GM23338 (cell line): Measurements from ENCODE around the gene MARK3. TPM values are rescaled to one million over a fixed set of nuclear protein-coding genes. Genes with fewer than 3 reads are reported as not detected.

ENCODE experiments used
- ATAC-seq: fragments of 200-7000 bp; cut with Tn5 transposase; 3 replicates; pipeline ENCODE4 v1.9.1; 2020
- DNase-seq: peaks from one replicate; pipeline ENCODE4 v3.0.0-alpha.2; 2015; ENCODE audit warnings: low spot score
- H2AFZ ChIP-seq: fragments of 200-600 bp; sonication (generic); 2 replicates; pipeline ENCODE4 v1.8.0; 2016; ENCODE audit warnings: antibody characterized with exemption, mild to moderate bottlenecking, moderate library complexity
- H3F3A ChIP-seq: fragments of 200-600 bp; sonication (generic); replicated peaks from 2 replicates; pipeline ENCODE4 v1.8.0; 2017; ENCODE audit warnings: antibody characterized with exemption, mixed run types, low read depth
- H3K27ac ChIP-seq: fragments of 200-600 bp; sonication (generic); 2 replicates; pipeline ENCODE4 v1.6.1; 2016; ENCODE audit warnings: low read depth
- H3K27me3 ChIP-seq: fragments of 200-600 bp; sonication (generic); 2 replicates; pipeline ENCODE4 v1.8.0; 2016; ENCODE audit warnings: mild to moderate bottlenecking, mixed run types, moderate library complexity; ENCODE audit not compliant: insufficient read depth
- H3K36me3 ChIP-seq: fragments of 200-600 bp; sonication (generic); 2 replicates; pipeline ENCODE4 v1.8.0; 2016; ENCODE audit warnings: mild to moderate bottlenecking; ENCODE audit not compliant: insufficient read depth
- H3K4me1 ChIP-seq: fragments of 200-600 bp; sonication (generic); 2 replicates; pipeline ENCODE4 v1.8.0; 2016; ENCODE audit warnings: mild to moderate bottlenecking, moderate library complexity; ENCODE audit not compliant: insufficient read depth
- H3K4me2 ChIP-seq: fragments of 200-600 bp; sonication (generic); 2 replicates; pipeline ENCODE4 v1.7.1; 2017; ENCODE audit warnings: mixed run types
- H3K4me3 ChIP-seq: fragments of 200-600 bp; sonication (generic); 2 replicates; pipeline ENCODE4 v1.6.1; 2016; ENCODE audit warnings: mixed run types
- H3K79me2 ChIP-seq: fragments of 200-600 bp; sonication (generic); replicated peaks from 2 replicates; pipeline ENCODE4 v1.8.0; 2017; ENCODE audit warnings: mild to moderate bottlenecking; ENCODE audit not compliant: insufficient read depth
- H3K9me2 ChIP-seq: fragments of 200-600 bp; sonication (generic); 2 replicates; pipeline ENCODE4 v1.8.0; 2017; ENCODE audit not compliant: insufficient read depth
- H4K20me1 ChIP-seq: fragments of 200-600 bp; sonication (generic); replicated peaks from 2 replicates; pipeline ENCODE4 v1.8.0; 2017; ENCODE audit warnings: mild to moderate bottlenecking; ENCODE audit not compliant: insufficient read depth
- H3K27ac Mint-ChIP-seq: 2 replicates; pipeline ENCODE4 v1.8.0; 2020; ENCODE audit warnings: inconsistent platforms, mild to moderate bottlenecking, moderate library complexity, mixed read lengths
- H3K27me3 Mint-ChIP-seq: 3 replicates; pipeline ENCODE4 v1.8.0; 2022; ENCODE audit warnings: low read depth, mild to moderate bottlenecking, moderate library complexity, mixed read lengths, inconsistent platforms; ENCODE audit not compliant: insufficient read depth, poor library complexity
- H3K36me3 Mint-ChIP-seq: 3 replicates; pipeline ENCODE4 v1.8.0; 2021; ENCODE audit warnings: low read depth, mild to moderate bottlenecking, inconsistent platforms, moderate library complexity, mixed read lengths
- H3K4me1 Mint-ChIP-seq: 3 replicates; pipeline ENCODE4 v1.8.0; 2020; ENCODE audit warnings: mild to moderate bottlenecking, inconsistent platforms, mixed read lengths
- H3K4me3 Mint-ChIP-seq: 3 replicates; pipeline ENCODE4 v1.8.0; 2021; ENCODE audit warnings: moderate library complexity, mild to moderate bottlenecking, inconsistent platforms, mixed read lengths
- H3K9me3 Mint-ChIP-seq: 3 replicates; pipeline ENCODE4 v1.8.0; 2020; ENCODE audit warnings: moderate library complexity, mild to moderate bottlenecking, inconsistent platforms, mixed read lengths
- CREB1 ChIP-seq: fragments of 250-450 bp; sonication (Bioruptor Pico); IDR thresholded peaks from 2 replicates; pipeline ENCODE4 v1.5.0; 2020; ENCODE audit warnings: low read depth, mild to moderate bottlenecking, moderate library complexity
- EZH2 ChIP-seq: fragments of 200-600 bp; sonication (generic); IDR thresholded peaks from one replicate; pipeline ENCODE4 v1.8.0; 2017; ENCODE audit warnings: antibody characterized with exemption, mild to moderate bottlenecking, low read depth; ENCODE audit not compliant: unreplicated experiment
- EZH2phosphoT487 ChIP-seq: fragments of 200-600 bp; sonication (generic); IDR thresholded peaks from one replicate; pipeline ENCODE4 v1.8.1; 2018; ENCODE audit warnings: antibody characterized with exemption; ENCODE audit not compliant: unreplicated experiment
- JUNB ChIP-seq: IDR thresholded peaks from one replicate; pipeline ENCODE4 v1.6.1; 2016; ENCODE audit warnings: antibody characterized with exemption; ENCODE audit not compliant: unreplicated experiment
- NANOG ChIP-seq: IDR thresholded peaks from 2 replicates; pipeline ENCODE4 v1.6.1; 2016; ENCODE audit warnings: antibody characterized with exemption, borderline replicate concordance
- POLR2AphosphoS5 ChIP-seq: IDR thresholded peaks from 2 replicates; pipeline ENCODE4 v1.6.1; 2016; ENCODE audit warnings: antibody characterized with exemption, low read depth
- STAT1 ChIP-seq: IDR thresholded peaks from one replicate; pipeline ENCODE4 v1.6.1; 2016; ENCODE audit warnings: antibody characterized with exemption; ENCODE audit not compliant: unreplicated experiment
- ZNF114 ChIP-seq: fragments of 250-450 bp; sonication (Bioruptor Pico); IDR thresholded peaks from 2 replicates; pipeline ENCODE4 v1.5.0; 2020; ENCODE audit warnings: mild to moderate bottlenecking, moderate library complexity
- ZNF331 ChIP-seq: fragments of 250-450 bp; sonication (Bioruptor Pico); IDR thresholded peaks from 2 replicates; pipeline ENCODE4 v1.5.0; 2020; ENCODE audit warnings: low read depth, mild to moderate bottlenecking, moderate library complexity
- polyA plus RNA-seq: library from polyadenylated mRNA; unstranded; fragments of >200 nt; fragmentation: Nextera tagmentation; extraction: Ambion mirVana; gene quantifications from 2 replicates; pipeline ENCODE4 v1.2.1, GENCODE V29; 2016
- total RNA-seq: library from RNA; depleted of rRNA; stranded (reverse); fragments of >200 nt; shearing (Covaris generic); gene quantifications from 2 replicates; pipeline ENCODE4 v1.2.3, GENCODE V29; 2014
- TF ChIP-seq, protein P1 (sequence below), 2 experiments: fragments of 200-600 bp in 1 of 2; sonication (generic) in 1 of 2; conservative IDR thresholded peaks; 2 replicates each; pipeline versions ENCODE4 v1.5.1 to v1.6.1; 2016 to 2017; ENCODE audit warnings: antibody characterized with exemption in 2 of 2, low read depth in 2 of 2, mild to moderate bottlenecking in 2 of 2, moderate library complexity in 1 of 2
- TF ChIP-seq, protein P2 (sequence below): IDR thresholded peaks from 2 replicates; pipeline ENCODE4 v1.6.1; 2016; ENCODE audit warnings: antibody characterized with exemption
- TF ChIP-seq, protein P3 (sequence below): fragments of 250-450 bp; sonication (Bioruptor Pico); IDR thresholded peaks from 2 replicates; pipeline ENCODE4 v1.5.0; 2020; ENCODE audit warnings: mild to moderate bottlenecking, moderate library complexity
- TF ChIP-seq, protein P4 (sequence below): IDR thresholded peaks from one replicate; pipeline ENCODE4 v1.6.1; 2018; ENCODE audit warnings: antibody characterized with exemption; ENCODE audit not compliant: unreplicated experiment

The MARK3 gene
- total and polyA plus RNA-seq, 2 experiments from 2014 or later, result 45.9 to 69.7 TPM

DNA sequence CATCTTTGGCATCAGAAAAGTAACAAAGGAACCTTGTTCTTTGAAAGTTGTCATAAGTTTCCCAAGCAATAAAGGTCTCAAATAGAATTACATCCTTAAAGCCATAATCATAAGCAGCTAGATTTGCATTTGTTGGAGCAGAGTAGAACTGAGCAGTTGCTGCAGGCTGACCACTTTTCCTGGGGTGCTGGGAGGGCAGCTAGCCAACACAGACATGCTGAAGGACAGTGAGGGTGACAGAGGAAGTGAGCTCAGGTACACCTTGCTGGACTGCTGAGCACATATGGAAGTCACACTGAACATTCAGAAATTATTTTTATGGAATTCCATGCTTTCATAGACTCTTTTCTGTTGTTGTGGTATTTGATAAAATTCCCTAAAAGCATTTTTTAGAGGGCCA is 66.2 kb downstream of the MARK3 start:
- Histone ChIP-seq H4K20me1 (peaks cover 8% of the 10 kb centered on the region; the same call in 1 of the 2 replicates), H3K4me1 (peaks cover 22% of the 10 kb centered on the region)

More for the DNA sequence above, 66.2 kb downstream of the MARK3 start:
- no peaks in the 10 kb centered on the region; the same call in 1 of the 2 replicates for H3F3A ChIP-seq
- Mint-ChIP-seq H3K9me3 (no peaks in the 10 kb centered on the region), H3K4me3 (no peak overlapping the region), H3K27ac (peak overlapping the region; percentile 5; the same call in 1 of the 2 replicates), H3K4me1 (peaks cover 36% of the 10 kb centered on the region), H3K27me3 (peaks cover 3% of the 10 kb centered on the region), H3K36me3 (peaks cover 9% of the 10 kb centered on the region; the same call in 2 of the 3 replicates)
- H3K9me2 ChIP-seq, result no peaks in the 10 kb centered on the region
- TF ChIP-seq CREB1 (CRISPR knock-in tag) (no peak), ZNF114 (CRISPR knock-in tag) (no peak), STAT1 (no peak), JUNB (no peak), NANOG (no peak), ZNF331 (no peak), POLR2AphosphoS5 (no peak), EZH2phosphoT487 (no peak), EZH2 (no peak)
- TF ChIP-seq, protein P1, sequence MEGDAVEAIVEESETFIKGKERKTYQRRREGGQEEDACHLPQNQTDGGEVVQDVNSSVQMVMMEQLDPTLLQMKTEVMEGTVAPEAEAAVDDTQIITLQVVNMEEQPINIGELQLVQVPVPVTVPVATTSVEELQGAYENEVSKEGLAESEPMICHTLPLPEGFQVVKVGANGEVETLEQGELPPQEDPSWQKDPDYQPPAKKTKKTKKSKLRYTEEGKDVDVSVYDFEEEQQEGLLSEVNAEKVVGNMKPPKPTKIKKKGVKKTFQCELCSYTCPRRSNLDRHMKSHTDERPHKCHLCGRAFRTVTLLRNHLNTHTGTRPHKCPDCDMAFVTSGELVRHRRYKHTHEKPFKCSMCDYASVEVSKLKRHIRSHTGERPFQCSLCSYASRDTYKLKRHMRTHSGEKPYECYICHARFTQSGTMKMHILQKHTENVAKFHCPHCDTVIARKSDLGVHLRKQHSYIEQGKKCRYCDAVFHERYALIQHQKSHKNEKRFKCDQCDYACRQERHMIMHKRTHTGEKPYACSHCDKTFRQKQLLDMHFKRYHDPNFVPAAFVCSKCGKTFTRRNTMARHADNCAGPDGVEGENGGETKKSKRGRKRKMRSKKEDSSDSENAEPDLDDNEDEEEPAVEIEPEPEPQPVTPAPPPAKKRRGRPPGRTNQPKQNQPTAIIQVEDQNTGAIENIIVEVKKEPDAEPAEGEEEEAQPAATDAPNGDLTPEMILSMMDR (conservative IDR thresholded peaks at IDR 0.05; ENCODE audit: low read depth in 2 of 2), result no peak
- TF ChIP-seq, protein P2, sequence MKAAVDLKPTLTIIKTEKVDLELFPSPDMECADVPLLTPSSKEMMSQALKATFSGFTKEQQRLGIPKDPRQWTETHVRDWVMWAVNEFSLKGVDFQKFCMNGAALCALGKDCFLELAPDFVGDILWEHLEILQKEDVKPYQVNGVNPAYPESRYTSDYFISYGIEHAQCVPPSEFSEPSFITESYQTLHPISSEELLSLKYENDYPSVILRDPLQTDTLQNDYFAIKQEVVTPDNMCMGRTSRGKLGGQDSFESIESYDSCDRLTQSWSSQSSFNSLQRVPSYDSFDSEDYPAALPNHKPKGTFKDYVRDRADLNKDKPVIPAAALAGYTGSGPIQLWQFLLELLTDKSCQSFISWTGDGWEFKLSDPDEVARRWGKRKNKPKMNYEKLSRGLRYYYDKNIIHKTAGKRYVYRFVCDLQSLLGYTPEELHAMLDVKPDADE, result no peak
- TF ChIP-seq, protein P3, sequence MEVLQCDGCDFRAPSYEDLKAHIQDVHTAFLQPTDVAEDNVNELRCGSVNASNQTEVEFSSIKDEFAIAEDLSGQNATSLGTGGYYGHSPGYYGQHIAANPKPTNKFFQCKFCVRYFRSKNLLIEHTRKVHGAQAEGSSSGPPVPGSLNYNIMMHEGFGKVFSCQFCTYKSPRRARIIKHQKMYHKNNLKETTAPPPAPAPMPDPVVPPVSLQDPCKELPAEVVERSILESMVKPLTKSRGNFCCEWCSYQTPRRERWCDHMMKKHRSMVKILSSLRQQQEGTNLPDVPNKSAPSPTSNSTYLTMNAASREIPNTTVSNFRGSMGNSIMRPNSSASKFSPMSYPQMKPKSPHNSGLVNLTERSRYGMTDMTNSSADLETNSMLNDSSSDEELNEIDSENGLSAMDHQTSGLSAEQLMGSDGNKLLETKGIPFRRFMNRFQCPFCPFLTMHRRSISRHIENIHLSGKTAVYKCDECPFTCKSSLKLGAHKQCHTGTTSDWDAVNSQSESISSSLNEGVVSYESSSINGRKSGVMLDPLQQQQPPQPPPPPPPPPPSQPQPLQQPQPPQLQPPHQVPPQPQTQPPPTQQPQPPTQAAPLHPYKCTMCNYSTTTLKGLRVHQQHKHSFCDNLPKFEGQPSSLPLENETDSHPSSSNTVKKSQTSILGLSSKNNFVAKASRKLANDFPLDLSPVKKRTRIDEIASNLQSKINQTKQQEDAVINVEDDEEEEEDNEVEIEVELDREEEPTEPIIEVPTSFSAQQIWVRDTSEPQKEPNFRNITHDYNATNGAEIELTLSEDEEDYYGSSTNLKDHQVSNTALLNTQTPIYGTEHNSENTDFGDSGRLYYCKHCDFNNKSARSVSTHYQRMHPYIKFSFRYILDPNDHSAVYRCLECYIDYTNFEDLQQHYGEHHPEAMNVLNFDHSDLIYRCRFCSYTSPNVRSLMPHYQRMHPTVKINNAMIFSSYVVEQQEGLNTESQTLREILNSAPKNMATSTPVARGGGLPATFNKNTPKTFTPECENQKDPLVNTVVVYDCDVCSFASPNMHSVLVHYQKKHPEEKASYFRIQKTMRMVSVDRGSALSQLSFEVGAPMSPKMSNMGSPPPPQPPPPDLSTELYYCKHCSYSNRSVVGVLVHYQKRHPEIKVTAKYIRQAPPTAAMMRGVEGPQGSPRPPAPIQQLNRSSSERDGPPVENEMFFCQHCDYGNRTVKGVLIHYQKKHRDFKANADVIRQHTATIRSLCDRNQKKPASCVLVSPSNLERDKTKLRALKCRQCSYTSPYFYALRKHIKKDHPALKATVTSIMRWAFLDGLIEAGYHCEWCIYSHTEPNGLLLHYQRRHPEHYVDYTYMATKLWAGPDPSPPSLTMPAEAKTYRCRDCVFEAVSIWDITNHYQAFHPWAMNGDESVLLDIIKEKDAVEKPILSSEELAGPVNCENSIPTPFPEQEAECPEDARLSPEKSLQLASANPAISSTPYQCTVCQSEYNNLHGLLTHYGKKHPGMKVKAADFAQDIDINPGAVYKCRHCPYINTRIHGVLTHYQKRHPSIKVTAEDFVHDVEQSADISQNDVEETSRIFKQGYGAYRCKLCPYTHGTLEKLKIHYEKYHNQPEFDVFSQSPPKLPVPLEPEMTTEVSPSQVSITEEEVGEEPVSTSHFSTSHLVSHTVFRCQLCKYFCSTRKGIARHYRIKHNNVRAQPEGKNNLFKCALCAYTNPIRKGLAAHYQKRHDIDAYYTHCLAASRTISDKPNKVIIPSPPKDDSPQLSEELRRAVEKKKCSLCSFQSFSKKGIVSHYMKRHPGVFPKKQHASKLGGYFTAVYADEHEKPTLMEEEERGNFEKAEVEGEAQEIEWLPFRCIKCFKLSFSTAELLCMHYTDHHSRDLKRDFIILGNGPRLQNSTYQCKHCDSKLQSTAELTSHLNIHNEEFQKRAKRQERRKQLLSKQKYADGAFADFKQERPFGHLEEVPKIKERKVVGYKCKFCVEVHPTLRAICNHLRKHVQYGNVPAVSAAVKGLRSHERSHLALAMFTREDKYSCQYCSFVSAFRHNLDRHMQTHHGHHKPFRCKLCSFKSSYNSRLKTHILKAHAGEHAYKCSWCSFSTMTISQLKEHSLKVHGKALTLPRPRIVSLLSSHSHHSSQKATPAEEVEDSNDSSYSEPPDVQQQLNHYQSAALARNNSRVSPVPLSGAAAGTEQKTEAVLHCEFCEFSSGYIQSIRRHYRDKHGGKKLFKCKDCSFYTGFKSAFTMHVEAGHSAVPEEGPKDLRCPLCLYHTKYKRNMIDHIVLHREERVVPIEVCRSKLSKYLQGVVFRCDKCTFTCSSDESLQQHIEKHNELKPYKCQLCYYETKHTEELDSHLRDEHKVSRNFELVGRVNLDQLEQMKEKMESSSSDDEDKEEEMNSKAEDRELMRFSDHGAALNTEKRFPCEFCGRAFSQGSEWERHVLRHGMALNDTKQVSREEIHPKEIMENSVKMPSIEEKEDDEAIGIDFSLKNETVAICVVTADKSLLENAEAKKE (CRISPR knock-in tag), result no peak
- TF ChIP-seq, protein P4, sequence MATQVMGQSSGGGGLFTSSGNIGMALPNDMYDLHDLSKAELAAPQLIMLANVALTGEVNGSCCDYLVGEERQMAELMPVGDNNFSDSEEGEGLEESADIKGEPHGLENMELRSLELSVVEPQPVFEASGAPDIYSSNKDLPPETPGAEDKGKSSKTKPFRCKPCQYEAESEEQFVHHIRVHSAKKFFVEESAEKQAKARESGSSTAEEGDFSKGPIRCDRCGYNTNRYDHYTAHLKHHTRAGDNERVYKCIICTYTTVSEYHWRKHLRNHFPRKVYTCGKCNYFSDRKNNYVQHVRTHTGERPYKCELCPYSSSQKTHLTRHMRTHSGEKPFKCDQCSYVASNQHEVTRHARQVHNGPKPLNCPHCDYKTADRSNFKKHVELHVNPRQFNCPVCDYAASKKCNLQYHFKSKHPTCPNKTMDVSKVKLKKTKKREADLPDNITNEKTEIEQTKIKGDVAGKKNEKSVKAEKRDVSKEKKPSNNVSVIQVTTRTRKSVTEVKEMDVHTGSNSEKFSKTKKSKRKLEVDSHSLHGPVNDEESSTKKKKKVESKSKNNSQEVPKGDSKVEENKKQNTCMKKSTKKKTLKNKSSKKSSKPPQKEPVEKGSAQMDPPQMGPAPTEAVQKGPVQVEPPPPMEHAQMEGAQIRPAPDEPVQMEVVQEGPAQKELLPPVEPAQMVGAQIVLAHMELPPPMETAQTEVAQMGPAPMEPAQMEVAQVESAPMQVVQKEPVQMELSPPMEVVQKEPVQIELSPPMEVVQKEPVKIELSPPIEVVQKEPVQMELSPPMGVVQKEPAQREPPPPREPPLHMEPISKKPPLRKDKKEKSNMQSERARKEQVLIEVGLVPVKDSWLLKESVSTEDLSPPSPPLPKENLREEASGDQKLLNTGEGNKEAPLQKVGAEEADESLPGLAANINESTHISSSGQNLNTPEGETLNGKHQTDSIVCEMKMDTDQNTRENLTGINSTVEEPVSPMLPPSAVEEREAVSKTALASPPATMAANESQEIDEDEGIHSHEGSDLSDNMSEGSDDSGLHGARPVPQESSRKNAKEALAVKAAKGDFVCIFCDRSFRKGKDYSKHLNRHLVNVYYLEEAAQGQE, result no peak
- H3K4me3 ChIP-seq, result no peak overlapping the region
- H3K79me2 ChIP-seq, result peaks cover 55% of the 10 kb centered on the region
- H3K36me3 ChIP-seq, result no peaks in the 10 kb centered on the region
- no peak overlapping the region for H3K4me2 ChIP-seq
- no peak overlapping the region for H2AFZ ChIP-seq
- H3K27me3 ChIP-seq, result no peaks in the 10 kb centered on the region
- 0 out of 2 replicates have a peak overlapping the region, but pooled peaks have one; percentile 6 for H3K27ac ChIP-seq
- no peak for DNase-seq
- ATAC-seq, result no peak
